ENCODE measurements around the gene MLX.

Gene MLX

GRCh38 chr17:42566215-42566882 lies 551 bp upstream of the MLX start:
- peak overlapping the region; percentile 88 for H3K9ac ChIP-seq (ENCODE audit: insufficient read length, low read depth)
- H3K4me3 ChIP-seq (ENCODE audit: insufficient read length, low read depth), result peak overlapping the region; percentile 91
- no peaks in the 10 kb centered on the region for H3K27me3 ChIP-seq (ENCODE audit: insufficient read depth, insufficient read length)
- DNase-seq (ENCODE audit: low read depth, low spot score), result no peak
- H3K36me3 ChIP-seq (ENCODE audit: insufficient read depth, insufficient read length, low read length), result peaks cover 78% of the 10 kb centered on the region
- H3K4me1 ChIP-seq (ENCODE audit: insufficient read depth, insufficient read length), result peaks cover 19% of the 10 kb centered on the region
- no peak for TF ChIP-seq ZNF274 (IDR thresholded peaks at IDR 0.05; ENCODE audit: low read depth, low read length)
- TF ChIP-seq YY1 (IDR thresholded peaks at IDR 0.05; ENCODE audit: insufficient read depth, insufficient read length), result peak; percentile 28
- no peaks in the 10 kb centered on the region for H3K9me3 ChIP-seq (ENCODE audit: insufficient read depth, low read length)

- H3K4me1 ChIP-seq (ENCODE audit: insufficient read depth, insufficient read length), result peaks cover 14% of the 10 kb centered on the region
- no peak overlapping the region for H3K4me3 ChIP-seq (ENCODE audit: insufficient read length, low read depth)
- no peak overlapping the region for H3K9ac ChIP-seq (ENCODE audit: insufficient read length, low read depth)
- no peaks in the 10 kb centered on the region for H3K9me3 ChIP-seq (ENCODE audit: insufficient read depth, low read length)
- no peaks in the 10 kb centered on the region for H3K27me3 ChIP-seq (ENCODE audit: insufficient read depth, insufficient read length)
- TF ChIP-seq SUZ12 (IDR thresholded peaks at IDR 0.05; ENCODE audit: extremely low read depth, insufficient read depth, insufficient read length) (no peak), ZNF274 (IDR thresholded peaks at IDR 0.05; ENCODE audit: low read depth, low read length) (no peak), YY1 (IDR thresholded peaks at IDR 0.05; ENCODE audit: insufficient read depth, insufficient read length) (no peak)
- H3K36me3 ChIP-seq (ENCODE audit: insufficient read depth, insufficient read length, low read length), result peaks cover 91% of the 10 kb centered on the region
- DNase-seq (ENCODE audit: low read depth, low spot score), result no peak
These were observed 1.6 kb downstream of the MLX start for GRCh38 chr17:42568341-42569111.

- no peaks in the 10 kb centered on the region for H3K27me3 ChIP-seq (ENCODE audit: insufficient read depth, insufficient read length)
- no peak for DNase-seq (ENCODE audit: low read depth, low spot score)
- TF ChIP-seq YY1 (IDR thresholded peaks at IDR 0.05; ENCODE audit: insufficient read depth, insufficient read length) (no peak), SUZ12 (IDR thresholded peaks at IDR 0.05; ENCODE audit: extremely low read depth, insufficient read depth, insufficient read length) (no peak), ZNF274 (IDR thresholded peaks at IDR 0.05; ENCODE audit: low read depth, low read length) (no peak)
- H3K36me3 ChIP-seq (ENCODE audit: insufficient read depth, insufficient read length, low read length), result peaks cover 90% of the 10 kb centered on the region
- H3K4me3 ChIP-seq (ENCODE audit: insufficient read length, low read depth), result no peak overlapping the region
- H3K9ac ChIP-seq (ENCODE audit: insufficient read length, low read depth), result no peak overlapping the region
- H3K4me1 ChIP-seq (ENCODE audit: insufficient read depth, insufficient read length), result peaks cover 3% of the 10 kb centered on the region
- H3K9me3 ChIP-seq (ENCODE audit: insufficient read depth, low read length), result no peaks in the 10 kb centered on the region
These were observed 4.7 kb downstream of the MLX start for GRCh38 chr17:42571435-42572225.

GRCh38 chr17:42573095-42573494 lies 6.2 kb downstream of the MLX start:
- H3K27me3 ChIP-seq (ENCODE audit: insufficient read depth, insufficient read length), result no peaks in the 10 kb centered on the region
- no peaks in the 10 kb centered on the region for H3K9me3 ChIP-seq (ENCODE audit: insufficient read depth, low read length)
- H3K4me1 ChIP-seq (ENCODE audit: insufficient read depth, insufficient read length), result no peaks in the 10 kb centered on the region
- no peak overlapping the region for H3K9ac ChIP-seq (ENCODE audit: insufficient read length, low read depth)
- peaks cover 87% of the 10 kb centered on the region for H3K36me3 ChIP-seq (ENCODE audit: insufficient read depth, insufficient read length, low read length)
- DNase-seq (ENCODE audit: low read depth, low spot score), result no peak
- no peak for TF ChIP-seq ZNF274 (IDR thresholded peaks at IDR 0.05; ENCODE audit: low read depth, low read length)
- no peak overlapping the region for H3K4me3 ChIP-seq (ENCODE audit: insufficient read length, low read depth)

- H3K9me3 ChIP-seq (ENCODE audit: insufficient read depth, low read length), result no peaks in the 10 kb centered on the region
- H3K4me3 ChIP-seq (ENCODE audit: insufficient read length, low read depth), result no peak overlapping the region
- H3K36me3 ChIP-seq (ENCODE audit: insufficient read depth, insufficient read length, low read length), result peaks cover 77% of the 10 kb centered on the region
- H3K4me1 ChIP-seq (ENCODE audit: insufficient read depth, insufficient read length), result no peaks in the 10 kb centered on the region
- TF ChIP-seq SUZ12 (IDR thresholded peaks at IDR 0.05; ENCODE audit: extremely low read depth, insufficient read depth, insufficient read length) (no peak), ZNF274 (IDR thresholded peaks at IDR 0.05; ENCODE audit: low read depth, low read length) (no peak), YY1 (IDR thresholded peaks at IDR 0.05; ENCODE audit: insufficient read depth, insufficient read length) (no peak)
- H3K27me3 ChIP-seq (ENCODE audit: insufficient read depth, insufficient read length), result no peaks in the 10 kb centered on the region
- DNase-seq (ENCODE audit: low read depth, low spot score), result no peak
- no peak overlapping the region for H3K9ac ChIP-seq (ENCODE audit: insufficient read length, low read depth)
These were observed 7.6 kb downstream of the MLX start for GRCh38 chr17:42574463-42574862.

- Histone ChIP-seq H3K4me1 (ENCODE audit: insufficient read depth, insufficient read length) (no peaks in the 10 kb centered on the region), H3K9me3 (ENCODE audit: insufficient read depth, low read length) (no peaks in the 10 kb centered on the region), H3K36me3 (ENCODE audit: insufficient read depth, insufficient read length, low read length) (peaks cover 74% of the 10 kb centered on the region), H3K4me3 (ENCODE audit: insufficient read length, low read depth) (peak overlapping the region; percentile 94), H3K27me3 (ENCODE audit: insufficient read depth, insufficient read length) (no peaks in the 10 kb centered on the region), H3K9ac (ENCODE audit: insufficient read length, low read depth) (peak overlapping the region; percentile 97)
- DNase-seq (ENCODE audit: low read depth, low spot score), result no peak
- TF ChIP-seq YY1 (IDR thresholded peaks at IDR 0.05; ENCODE audit: insufficient read depth, insufficient read length), result no peak
- no peak for TF ChIP-seq ZNF274 (IDR thresholded peaks at IDR 0.05; ENCODE audit: low read depth, low read length)
- no peak for TF ChIP-seq SUZ12 (IDR thresholded peaks at IDR 0.05; ENCODE audit: extremely low read depth, insufficient read depth, insufficient read length)
These were observed 10.2 kb downstream of the MLX start for GRCh38 chr17:42577140-42577531.

Data from NT2/D1 (cell line).